GM23248 (cell line): ENCODE results near the gene LIMCH1.

Experiments
- EZH2 ChIP-seq: fragments of 200-600 bp; sonication (generic); IDR thresholded peaks from 2 replicates; pipeline ENCODE4 v1.6.1; 2018; ENCODE audit warnings: antibody characterized with exemption, mild to moderate bottlenecking; ENCODE audit not compliant: insufficient read depth, poor library complexity, severe bottlenecking
- EZH2phosphoT487 ChIP-seq: fragments of 200-600 bp; sonication (generic); IDR thresholded peaks from 2 replicates; pipeline ENCODE4 v1.6.1; 2018; ENCODE audit warnings: antibody characterized with exemption, moderate library complexity, mild to moderate bottlenecking, low read depth; ENCODE audit not compliant: insufficient read depth

- TF ChIP-seq EZH2 = no peak
- no peak for TF ChIP-seq EZH2phosphoT487
Observed at GRCh38 chr4:41586675-41587225, 48.8 kb downstream of the LIMCH1 start.
